Skeletal muscle satellite cell (primary cell): Measurements from ENCODE around the gene SMARCA4.
"Not testable (repeated sequence)": the region's sequence is repeated elsewhere in the genome, so short reads cannot be mapped to it uniquely, and the experiment has no call there.

Source experiments
- H3K27me3 ChIP-seq: 2 replicates; pipeline ENCODE4 v1.7.0; 2013; ENCODE audit warnings: low read length; ENCODE audit not compliant: control insufficient read depth, insufficient read depth
- H3K36me3 ChIP-seq: 2 replicates; pipeline ENCODE4 v1.7.0; 2013; ENCODE audit warnings: mild to moderate bottlenecking, control low read depth, low read length; ENCODE audit not compliant: insufficient read depth
- H3K4me1 ChIP-seq: 2 replicates; pipeline ENCODE4 v1.7.0; 2013; ENCODE audit warnings: low read length; ENCODE audit not compliant: control insufficient read depth, insufficient read depth
- H3K4me2 ChIP-seq: 2 replicates; pipeline ENCODE4 v1.7.0; 2013; ENCODE audit warnings: mild to moderate bottlenecking, low read length
- H3K4me3 ChIP-seq: 2 replicates; pipeline ENCODE4 v1.7.0; 2013; ENCODE audit warnings: low read length
- H3K9ac ChIP-seq: 2 replicates; pipeline ENCODE4 v1.7.0; 2013; ENCODE audit warnings: mild to moderate bottlenecking, low read depth, low read length, moderate library complexity
- H3K9me3 ChIP-seq: replicated peaks from 2 replicates; pipeline ENCODE4 v1.7.0; 2013; ENCODE audit warnings: mild to moderate bottlenecking, control low read depth, low read length

Gene SMARCA4

DNA sequence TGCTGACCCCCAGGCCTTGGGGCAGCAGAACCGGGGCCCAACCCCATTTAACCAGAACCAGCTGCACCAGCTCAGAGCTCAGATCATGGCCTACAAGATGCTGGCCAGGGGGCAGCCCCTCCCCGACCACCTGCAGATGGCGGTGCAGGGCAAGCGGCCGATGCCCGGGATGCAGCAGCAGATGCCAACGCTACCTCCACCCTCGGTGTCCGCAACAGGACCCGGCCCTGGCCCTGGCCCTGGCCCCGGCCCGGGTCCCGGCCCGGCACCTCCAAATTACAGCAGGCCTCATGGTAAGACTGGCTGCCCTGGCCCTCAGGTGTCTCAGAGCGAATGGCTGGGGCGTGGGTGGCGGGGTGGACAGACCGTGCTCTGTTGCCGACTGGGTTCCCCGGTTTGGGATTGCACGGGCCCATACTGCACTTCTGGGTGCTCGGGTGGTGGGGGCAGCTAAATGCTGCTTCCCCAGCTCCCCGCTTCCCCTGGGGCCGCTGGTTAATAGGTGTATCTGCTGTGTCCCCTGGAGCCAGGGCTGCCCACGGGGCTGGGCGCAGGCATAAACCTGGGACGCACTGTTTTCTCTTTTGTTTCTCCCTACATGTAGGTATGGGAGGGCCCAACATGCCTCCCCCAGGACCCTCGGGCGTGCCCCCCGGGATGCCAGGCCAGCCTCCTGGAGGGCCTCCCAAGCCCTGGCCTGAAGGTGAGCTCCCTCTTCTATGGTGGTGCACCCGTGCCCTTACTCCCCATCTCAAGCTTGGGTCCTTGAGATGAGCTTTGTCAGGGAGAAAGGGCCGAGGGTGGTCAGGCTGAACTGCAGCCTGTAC is 25.7 kb downstream of the SMARCA4 start:
- H3K36me3 ChIP-seq: peaks cover 71% of the 10 kb centered on the region
- H3K27me3 ChIP-seq: no peaks in the 10 kb centered on the region
- no peak overlapping the region for H3K4me3 ChIP-seq
- H3K9me3 ChIP-seq: no peaks in the 10 kb centered on the region
- H3K4me2 ChIP-seq: no peak overlapping the region
- no peak overlapping the region for H3K9ac ChIP-seq
- H3K4me1 ChIP-seq: no peaks in the 10 kb centered on the region

DNA sequence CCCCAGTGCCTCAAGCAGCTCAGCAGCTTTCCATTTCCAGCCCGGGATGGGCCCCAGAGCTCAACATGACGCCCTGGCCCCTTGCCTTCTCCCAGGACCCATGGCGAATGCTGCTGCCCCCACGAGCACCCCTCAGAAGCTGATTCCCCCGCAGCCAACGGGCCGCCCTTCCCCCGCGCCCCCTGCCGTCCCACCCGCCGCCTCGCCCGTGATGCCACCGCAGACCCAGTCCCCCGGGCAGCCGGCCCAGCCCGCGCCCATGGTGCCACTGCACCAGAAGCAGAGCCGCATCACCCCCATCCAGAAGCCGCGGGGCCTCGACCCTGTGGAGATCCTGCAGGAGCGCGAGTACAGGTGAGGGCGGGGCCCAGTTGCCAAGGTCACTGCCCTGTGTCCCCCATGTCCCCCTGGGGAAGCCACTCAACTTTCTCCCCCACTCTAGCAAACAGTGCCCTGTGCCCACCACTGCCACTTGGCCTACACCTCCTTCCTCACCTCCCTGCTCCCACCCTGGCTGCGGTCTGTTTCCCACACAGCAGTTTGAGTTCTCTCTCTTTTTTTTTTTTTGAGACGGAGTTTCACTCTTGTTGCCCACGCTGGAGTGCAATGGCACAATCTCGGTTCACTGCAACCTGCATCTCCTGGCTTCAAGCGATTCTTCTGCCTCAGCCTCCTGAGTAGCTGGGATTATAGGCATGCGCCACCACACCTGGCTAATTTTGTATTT is 26.9 kb downstream of the SMARCA4 start:
- Histone ChIP-seq H3K9ac (no peak overlapping the region), H3K36me3 (peaks cover 70% of the 10 kb centered on the region), H3K4me3 (no peak overlapping the region), H3K9me3 (no peaks in the 10 kb centered on the region), H3K27me3 (no peaks in the 10 kb centered on the region), H3K4me1 (no peaks in the 10 kb centered on the region), H3K4me2 (no peak overlapping the region)

DNA sequence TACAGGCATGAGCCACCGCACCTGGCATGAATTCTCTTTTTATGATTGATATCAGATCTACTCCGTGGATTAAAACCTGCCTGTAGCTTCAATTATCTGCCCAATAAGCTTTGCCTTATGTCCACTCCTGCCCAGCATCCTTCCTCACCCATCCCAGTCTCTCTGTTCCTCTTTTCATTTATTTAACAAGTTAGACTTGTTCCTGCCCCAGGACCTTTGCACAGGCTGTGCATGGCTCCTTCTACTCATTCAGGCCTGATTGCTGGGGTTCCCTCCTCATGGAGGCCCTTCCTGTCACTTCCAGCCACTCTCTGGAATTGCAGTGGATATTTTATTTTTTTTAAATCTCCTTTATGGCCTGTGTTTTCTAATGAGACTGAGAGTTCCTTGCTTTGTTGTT is 27.6 kb downstream of the SMARCA4 start:
- Histone ChIP-seq H3K27me3 (no peaks in the 10 kb centered on the region), H3K4me3 (no peak overlapping the region), H3K4me1 (no peaks in the 10 kb centered on the region), H3K9ac (no peak overlapping the region), H3K4me2 (no peak overlapping the region), H3K9me3 (no peaks in the 10 kb centered on the region), H3K36me3 (peaks cover 75% of the 10 kb centered on the region)

DNA sequence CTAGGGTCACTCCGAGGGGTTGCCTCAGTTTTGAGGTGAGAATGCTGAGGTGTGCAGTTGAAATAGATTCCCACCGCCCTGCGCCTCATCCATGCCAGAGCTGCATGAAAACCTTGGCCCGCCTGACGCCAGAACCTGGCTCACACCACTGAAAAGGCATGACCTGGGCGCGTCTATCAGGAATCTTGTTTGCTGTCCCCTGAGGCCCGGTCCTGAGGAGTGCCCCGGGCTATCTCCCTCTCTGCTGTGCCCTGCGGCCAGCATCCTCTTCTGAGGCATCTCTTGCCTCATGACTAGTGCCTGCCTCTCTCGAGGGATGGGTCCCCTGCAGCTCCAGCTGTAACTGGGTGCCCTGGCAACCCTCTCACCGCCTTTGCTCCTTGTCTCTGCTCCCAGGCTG is 28.1 kb downstream of the SMARCA4 start:
- peaks cover 70% of the 10 kb centered on the region for H3K36me3 ChIP-seq
- no peaks in the 10 kb centered on the region for H3K9me3 ChIP-seq
- no peak overlapping the region for H3K4me2 ChIP-seq
- no peak overlapping the region for H3K4me3 ChIP-seq
- H3K9ac ChIP-seq: no peak overlapping the region
- H3K4me1 ChIP-seq: no peaks in the 10 kb centered on the region
- no peaks in the 10 kb centered on the region for H3K27me3 ChIP-seq

DNA sequence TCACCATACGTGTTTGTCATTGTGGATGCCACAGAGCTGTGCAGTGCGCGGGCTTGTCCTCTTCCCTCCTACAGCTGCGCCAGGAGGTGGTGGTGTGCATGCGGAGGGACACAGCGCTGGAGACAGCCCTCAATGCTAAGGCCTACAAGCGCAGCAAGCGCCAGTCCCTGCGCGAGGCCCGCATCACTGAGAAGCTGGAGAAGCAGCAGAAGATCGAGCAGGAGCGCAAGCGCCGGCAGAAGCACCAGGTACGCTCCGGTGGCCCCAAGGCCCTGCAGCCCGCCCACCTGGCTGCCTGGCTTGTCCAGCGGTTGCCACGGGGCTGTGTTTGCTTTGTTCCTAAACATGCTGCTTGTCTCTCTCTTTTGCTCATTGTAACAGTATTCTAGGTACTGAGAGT is 30.2 kb downstream of the SMARCA4 start:
- Histone ChIP-seq H3K36me3 (peaks cover 67% of the 10 kb centered on the region), H3K27me3 (no peaks in the 10 kb centered on the region), H3K4me1 (no peaks in the 10 kb centered on the region), H3K4me2 (no peak overlapping the region), H3K9ac (no peak overlapping the region), H3K4me3 (no peak overlapping the region), H3K9me3 (no peaks in the 10 kb centered on the region)

DNA sequence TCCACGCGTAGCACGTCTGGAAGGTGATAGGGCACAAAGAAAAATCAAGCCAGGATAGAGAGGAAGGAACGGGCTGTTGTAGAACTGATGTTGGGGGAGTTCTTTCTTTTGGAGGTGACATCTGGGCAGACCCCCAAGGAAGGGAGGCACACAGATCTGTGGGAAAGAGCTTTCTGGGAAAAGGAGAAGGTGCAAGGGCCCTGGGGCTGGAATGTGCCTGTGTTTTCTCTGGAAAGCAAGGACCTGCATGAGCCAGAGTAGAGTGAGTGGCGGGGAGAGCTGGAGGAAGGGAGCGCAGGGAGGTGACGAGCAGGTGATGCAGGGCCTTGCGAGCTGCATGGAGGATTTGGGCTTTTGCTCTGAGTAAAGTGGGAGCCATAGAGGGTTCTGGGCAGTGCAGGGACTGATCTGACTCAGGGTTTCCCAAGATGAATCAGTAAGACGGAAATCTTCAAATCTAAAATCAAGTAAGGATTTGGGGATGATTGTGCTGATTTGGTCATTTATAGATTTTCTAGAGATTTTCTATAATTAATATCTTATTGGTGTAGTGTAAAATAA is 30.8 kb downstream of the SMARCA4 start:
- no peak overlapping the region for H3K9ac ChIP-seq
- H3K4me1 ChIP-seq: no peaks in the 10 kb centered on the region
- peaks cover 67% of the 10 kb centered on the region for H3K36me3 ChIP-seq
- H3K9me3 ChIP-seq: no peaks in the 10 kb centered on the region
- H3K4me3 ChIP-seq: no peak overlapping the region
- H3K27me3 ChIP-seq: no peaks in the 10 kb centered on the region
- no peak overlapping the region for H3K4me2 ChIP-seq

DNA sequence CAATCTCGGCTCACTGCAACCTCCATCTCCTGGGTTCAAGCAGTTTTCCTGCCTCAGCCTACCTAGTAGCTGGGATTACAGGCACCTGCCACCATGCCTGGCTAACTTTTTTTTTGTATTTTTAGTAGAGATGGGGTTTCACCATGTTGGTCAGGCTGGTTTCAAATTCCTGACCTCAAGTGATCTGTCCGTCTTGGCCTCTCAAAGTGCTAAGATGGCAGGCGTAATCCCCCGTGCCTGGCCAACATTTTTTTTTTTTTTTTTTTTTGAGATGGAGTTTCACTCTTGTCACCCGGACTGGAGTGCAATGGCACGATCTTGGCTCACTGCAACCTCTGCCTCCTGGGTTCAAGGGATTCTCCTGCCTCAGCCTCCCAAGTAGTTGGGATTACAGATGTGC is 31.3 kb downstream of the SMARCA4 start:
- H3K9ac ChIP-seq, H3K9me3 ChIP-seq, H3K4me1 ChIP-seq, H3K4me3 ChIP-seq, H3K4me2 ChIP-seq, H3K27me3 ChIP-seq: not testable (repeated sequence)
- H3K36me3 ChIP-seq: peaks cover 65% of the 10 kb centered on the region

DNA sequence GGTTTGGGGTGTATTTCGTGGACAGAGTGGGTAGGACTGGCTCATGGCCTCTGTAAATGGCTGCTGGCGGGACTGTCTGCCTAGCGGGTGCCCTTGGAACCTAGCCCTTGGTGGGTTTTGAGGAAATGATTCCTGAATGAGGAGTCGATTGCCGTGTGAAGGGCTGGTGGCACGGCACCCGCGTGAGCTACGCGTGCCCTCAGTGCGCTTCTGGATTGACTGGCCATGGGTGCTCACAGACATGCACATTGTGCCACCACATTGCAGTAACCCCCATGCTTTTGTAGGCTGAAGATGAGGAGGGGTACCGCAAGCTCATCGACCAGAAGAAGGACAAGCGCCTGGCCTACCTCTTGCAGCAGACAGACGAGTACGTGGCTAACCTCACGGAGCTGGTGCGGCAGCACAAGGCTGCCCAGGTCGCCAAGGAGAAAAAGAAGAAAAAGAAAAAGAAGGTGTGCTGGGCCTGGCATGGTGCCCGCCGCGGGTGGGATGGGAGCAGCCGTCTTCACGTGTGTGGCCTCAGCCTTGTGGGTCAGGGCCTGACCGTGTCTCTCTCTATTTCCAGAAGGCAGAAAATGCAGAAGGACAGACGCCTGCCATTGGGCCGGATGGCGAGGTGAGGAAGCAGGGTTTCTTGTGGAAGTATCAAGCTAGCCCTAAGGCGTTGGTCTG is 35.2 kb downstream of the SMARCA4 start:
- H3K36me3 ChIP-seq: peaks cover 64% of the 10 kb centered on the region
- H3K4me1 ChIP-seq: no peaks in the 10 kb centered on the region
- H3K9ac ChIP-seq: no peak overlapping the region
- H3K9me3 ChIP-seq: no peaks in the 10 kb centered on the region
- H3K27me3 ChIP-seq: no peaks in the 10 kb centered on the region
- H3K4me3 ChIP-seq: no peak overlapping the region
- H3K4me2 ChIP-seq: no peak overlapping the region

DNA sequence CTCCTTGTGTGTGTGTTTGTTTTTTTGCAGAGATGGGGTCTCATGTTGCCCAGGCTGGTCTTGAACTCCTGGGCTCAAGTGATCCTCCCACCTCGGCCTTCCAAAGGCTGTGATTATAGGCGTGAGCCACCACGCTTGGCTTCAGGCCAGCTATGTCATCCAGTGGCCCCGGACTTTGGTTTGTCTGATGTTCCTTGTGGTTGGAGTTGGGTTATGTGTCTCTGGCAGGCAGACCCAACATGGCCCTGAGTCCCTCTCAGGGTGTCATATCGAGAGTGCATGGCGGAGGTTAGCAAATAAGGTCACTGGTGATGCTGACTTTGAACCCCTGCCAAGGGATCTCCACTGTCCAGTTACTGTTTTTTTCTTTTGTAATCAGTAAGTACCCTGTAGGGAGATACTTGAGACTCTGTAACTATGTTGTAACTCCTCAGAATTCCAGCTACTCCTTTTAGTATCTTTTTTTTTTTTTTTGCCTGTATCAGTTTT is 37.3 kb downstream of the SMARCA4 start:
- H3K4me3 ChIP-seq: no peak overlapping the region
- H3K4me2 ChIP-seq: no peak overlapping the region
- H3K27me3 ChIP-seq: no peaks in the 10 kb centered on the region
- H3K9ac ChIP-seq: no peak overlapping the region
- no peaks in the 10 kb centered on the region for H3K9me3 ChIP-seq
- peaks cover 67% of the 10 kb centered on the region for H3K36me3 ChIP-seq
- no peaks in the 10 kb centered on the region for H3K4me1 ChIP-seq

DNA sequence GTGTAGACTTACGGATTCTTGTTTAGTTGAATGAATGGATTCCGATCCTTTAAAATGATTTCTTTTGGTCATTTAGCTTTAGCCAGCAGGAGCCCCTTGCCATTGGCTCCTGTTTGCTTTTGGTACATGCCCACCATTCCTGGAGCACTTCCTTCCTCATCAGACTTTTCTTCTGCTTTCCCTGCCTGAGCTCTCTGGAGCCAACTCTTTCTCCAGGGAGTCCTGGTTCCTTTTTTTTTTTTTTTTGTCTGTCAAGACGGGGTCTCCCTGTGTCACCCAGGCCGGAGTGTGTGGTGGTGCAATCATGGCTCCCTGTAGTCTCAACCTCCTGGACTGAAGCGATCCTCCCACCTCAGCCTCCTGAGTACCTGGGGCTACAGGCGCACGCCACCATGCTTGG is 37.8 kb downstream of the SMARCA4 start:
- Histone ChIP-seq H3K4me3 (no peak overlapping the region), H3K4me1 (no peaks in the 10 kb centered on the region), H3K4me2 (no peak overlapping the region), H3K36me3 (peaks cover 69% of the 10 kb centered on the region), H3K9ac (no peak overlapping the region), H3K9me3 (no peaks in the 10 kb centered on the region), H3K27me3 (no peaks in the 10 kb centered on the region)

DNA sequence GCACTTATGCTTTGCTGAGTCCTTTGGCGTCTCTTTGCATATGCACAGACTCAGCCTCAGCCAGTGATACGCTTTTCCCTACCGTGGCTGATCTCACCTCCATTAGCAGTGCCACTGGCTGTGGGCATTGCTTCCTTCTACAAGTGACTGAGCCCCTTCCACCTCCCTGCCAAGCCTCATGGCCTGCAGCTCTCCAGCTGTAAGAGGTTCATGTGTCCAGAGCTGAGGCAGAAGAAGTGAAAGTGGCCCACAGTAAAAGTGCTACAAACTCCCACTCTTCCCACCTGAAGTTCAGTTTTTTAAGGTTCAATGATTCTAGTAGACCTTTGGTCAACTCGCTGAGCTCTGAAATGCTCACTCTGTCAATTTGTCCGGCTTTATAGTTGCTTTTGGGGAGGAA is 44.7 kb downstream of the SMARCA4 start:
- no peaks in the 10 kb centered on the region for H3K27me3 ChIP-seq
- no peak overlapping the region for H3K4me2 ChIP-seq
- no peak overlapping the region for H3K4me3 ChIP-seq
- H3K9me3 ChIP-seq: no peaks in the 10 kb centered on the region
- peaks cover 54% of the 10 kb centered on the region for H3K36me3 ChIP-seq
- H3K4me1 ChIP-seq: no peaks in the 10 kb centered on the region
- H3K9ac ChIP-seq: no peak overlapping the region
